Sigmoid colon (tissue), 4 donors: ENCODE results near the gene IRS2.
A peak's percentile ranks its signal among the peaks of the same experiment; 100 is the strongest.

Experiments
- POLR2A ChIP-seq, 2 donors: fragments of 450-650 bp; IDR thresholded peaks; one replicate each; pipeline ENCODE4 v1.6.1; 2016; ENCODE audit warnings: antibody characterized with exemption in 2 of 2, mild to moderate bottlenecking in 2 of 2, moderate library complexity in 2 of 2
- POLR2AphosphoS5 ChIP-seq, 4 donors: sonication (generic); formaldehyde crosslinking; IDR thresholded peaks; one replicate each; pipeline ENCODE4 v1.6.1; 2017; ENCODE audit warnings: antibody characterized with exemption in 4 of 4

DNA sequence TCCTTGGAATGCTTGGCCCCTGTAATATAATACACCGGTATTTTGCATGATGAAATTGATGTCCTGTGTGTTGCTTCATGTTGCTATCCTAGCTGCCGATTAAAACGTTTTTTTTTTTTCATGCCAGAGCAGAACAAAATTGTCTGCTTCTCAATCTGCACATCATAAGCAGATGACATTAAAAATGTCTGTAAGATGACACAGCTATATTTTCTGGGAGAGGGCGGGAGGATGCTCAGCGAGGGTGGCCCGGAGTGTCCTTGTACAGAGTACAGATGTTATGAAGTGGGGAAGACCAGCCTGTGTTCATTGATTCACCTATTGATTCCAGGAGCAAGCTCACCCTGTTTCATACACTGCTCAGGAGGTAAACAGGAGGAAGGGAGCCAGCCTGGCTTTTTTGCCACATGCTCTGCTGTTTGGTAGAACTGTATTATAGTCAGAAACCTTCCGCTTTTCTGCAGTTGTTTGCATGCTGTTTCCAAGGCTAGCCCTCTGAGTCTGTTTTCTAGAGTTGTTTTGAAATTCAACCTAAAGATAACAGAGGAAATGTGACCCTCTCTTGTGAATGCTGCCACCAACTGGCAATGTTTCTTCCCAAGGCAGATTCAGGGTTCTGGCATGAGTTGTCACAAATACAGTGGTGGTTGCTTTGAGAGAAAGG is 4.7 kb upstream of the IRS2 start:
- peak in 1 of 4 donors; percentile 5 for TF ChIP-seq POLR2AphosphoS5 (IDR thresholded peaks at IDR 0.05)
- TF ChIP-seq POLR2A (IDR thresholded peaks at IDR 0.05) = no peak
